ENCODE measurements around the gene MCC. TPM values are rescaled to one million over a fixed set of nuclear protein-coding genes. Genes with fewer than 3 reads are reported as not detected.

The MCC gene
- total RNA-seq, 1 experiment from 2014 or later = 7.6 TPM

DNA sequence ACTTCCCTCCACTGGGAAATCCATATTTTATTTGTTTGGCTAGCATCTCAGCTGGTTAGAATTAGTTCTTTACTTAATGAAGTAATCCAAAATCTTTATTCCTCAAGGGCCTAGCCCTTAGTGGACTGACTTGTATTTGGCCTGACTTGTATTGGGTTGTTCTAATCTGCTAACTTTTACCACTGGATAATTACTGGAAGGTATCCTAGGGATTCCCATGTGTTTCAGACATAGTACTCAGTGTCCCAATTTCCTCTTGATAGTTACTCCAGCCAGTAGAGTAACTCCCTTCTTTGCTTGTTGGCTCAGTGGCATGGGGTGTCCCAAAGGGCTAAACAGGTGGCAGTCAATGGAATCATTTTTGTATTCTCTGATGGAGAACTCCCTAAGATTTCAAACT is 355.7 kb downstream of the MCC start:
- H4K91ac ChIP-seq (ENCODE audit: insufficient read length, low read depth, low read length) = no peak overlapping the region
- TF ChIP-seq, protein P1, sequence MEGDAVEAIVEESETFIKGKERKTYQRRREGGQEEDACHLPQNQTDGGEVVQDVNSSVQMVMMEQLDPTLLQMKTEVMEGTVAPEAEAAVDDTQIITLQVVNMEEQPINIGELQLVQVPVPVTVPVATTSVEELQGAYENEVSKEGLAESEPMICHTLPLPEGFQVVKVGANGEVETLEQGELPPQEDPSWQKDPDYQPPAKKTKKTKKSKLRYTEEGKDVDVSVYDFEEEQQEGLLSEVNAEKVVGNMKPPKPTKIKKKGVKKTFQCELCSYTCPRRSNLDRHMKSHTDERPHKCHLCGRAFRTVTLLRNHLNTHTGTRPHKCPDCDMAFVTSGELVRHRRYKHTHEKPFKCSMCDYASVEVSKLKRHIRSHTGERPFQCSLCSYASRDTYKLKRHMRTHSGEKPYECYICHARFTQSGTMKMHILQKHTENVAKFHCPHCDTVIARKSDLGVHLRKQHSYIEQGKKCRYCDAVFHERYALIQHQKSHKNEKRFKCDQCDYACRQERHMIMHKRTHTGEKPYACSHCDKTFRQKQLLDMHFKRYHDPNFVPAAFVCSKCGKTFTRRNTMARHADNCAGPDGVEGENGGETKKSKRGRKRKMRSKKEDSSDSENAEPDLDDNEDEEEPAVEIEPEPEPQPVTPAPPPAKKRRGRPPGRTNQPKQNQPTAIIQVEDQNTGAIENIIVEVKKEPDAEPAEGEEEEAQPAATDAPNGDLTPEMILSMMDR (conservative IDR thresholded peaks at IDR 0.05) = no peak

More for the DNA sequence above, 355.7 kb downstream of the MCC start:
- Histone ChIP-seq H4K5ac (ENCODE audit: insufficient read length, low read depth, low read length) (no peak overlapping the region), H2AFZ (ENCODE audit: low read length) (no peak overlapping the region), H4K8ac (replicated peaks; ENCODE audit: insufficient read length, low read depth, low read length) (no peak overlapping the region), H3K4ac (ENCODE audit: low read depth, low read length) (no peak overlapping the region), H3K9me3 (ENCODE audit: control insufficient read depth, low read depth, low read length) (no peaks in the 10 kb centered on the region), H3K9ac (ENCODE audit: extremely low read depth, insufficient read length, low read length) (no peak overlapping the region), H3K56ac (ENCODE audit: insufficient read length, low read depth, low read length) (no peak overlapping the region), H3K27ac (ENCODE audit: insufficient read length, low read depth, low read length) (no peak overlapping the region), H4K20me1 (ENCODE audit: control insufficient read depth, insufficient read depth, insufficient read length) (no peaks in the 10 kb centered on the region), H2BK20ac (ENCODE audit: low read depth, low read length, poor library complexity, severe bottlenecking) (no peak overlapping the region), H3K4me2 (ENCODE audit: insufficient read depth, insufficient read length, low read length) (no peak overlapping the region), H3K14ac (ENCODE audit: insufficient read depth, low read length) (no peak overlapping the region), H2AK5ac (ENCODE audit: insufficient read length, low read length) (no peak overlapping the region), H3K23me2 (ENCODE audit: insufficient read length, low read depth, low read length, poor library complexity, severe bottlenecking) (no peaks in the 10 kb centered on the region), H3K79me1 (ENCODE audit: insufficient read depth, low read depth, low read length, poor library complexity, severe bottlenecking) (no peaks in the 10 kb centered on the region), H2BK5ac (ENCODE audit: insufficient read length, low read length) (no peak overlapping the region), H3K27me3 (ENCODE audit: insufficient read depth, low read length) (no peaks in the 10 kb centered on the region), H3K4me1 (ENCODE audit: insufficient read depth, low read length) (peaks cover 2% of the 10 kb centered on the region; the same call in 1 of the 2 replicates), H3K23ac (ENCODE audit: insufficient read length, low read depth, low read length) (no peak overlapping the region), H2BK15ac (ENCODE audit: low read depth, low read length) (no peak overlapping the region), H3K79me2 (ENCODE audit: insufficient read depth, low read length) (no peaks in the 10 kb centered on the region), H2BK120ac (ENCODE audit: low read depth, low read length, poor library complexity, severe bottlenecking) (no peak overlapping the region), H3T11ph (ENCODE audit: low read length) (no peak overlapping the region), H3K18ac (ENCODE audit: insufficient read length, low read depth, low read length) (no peak overlapping the region), H2BK12ac (ENCODE audit: insufficient read length, low read depth, low read length) (no peak overlapping the region)
- no peak for DNase-seq
- Mint-ChIP-seq H3K27me3 (ENCODE audit: low read depth) (peaks cover 2% of the 10 kb centered on the region), H3K4me1 (peaks cover 16% of the 10 kb centered on the region in 2 experiments), H3K27ac (no peak overlapping the region), H3K9me3 (peaks cover 3 to 8% of the 10 kb centered on the region in 2 experiments; a peak in 3 of 5 replicates), H3K36me3 (ENCODE audit: insufficient read depth in 1 of 3, low read depth in 3 of 3) (peaks cover 2 to 7% (median 5%) of the 10 kb centered on the region in 3 experiments; a peak in 5 of 7 replicates), H3K4me3 (no peak overlapping the region)

Measured in H9 (cell line).